HepG2 (cell line): ENCODE results near the gene COX10. TPM values are rescaled to one million over a fixed set of nuclear protein-coding genes. Genes with fewer than 3 reads are reported as not detected.
"Not testable (repeated sequence)": the region's sequence is repeated elsewhere in the genome, so short reads cannot be mapped to it uniquely, and the experiment has no call there.

Source experiments
- ATAC-seq: fragments of 200-7000 bp; cut with Tn5 transposase; 3 replicates; pipeline ENCODE4 v1.9.1; 2020; ENCODE audit warnings: mild to moderate bottlenecking, moderate library complexity
- BruUV-seq: library from RNA; stranded (reverse); fragments of 400-500 nt; replicated peaks from 2 replicates; lab custom pipeline; 2021; lab: Mats Ljungman, UMichigan
- CTCF ChIA-PET: fragments of 300-600 bp; formaldehyde crosslinking; extraction: SDS; loops from one replicate; lab custom pipeline; 2021; ENCODE audit warnings: low total read pairs, inconsistent platforms, low intra/inter-chr PET ratio; lab: Yijun Ruan, JAX
- POLR2A ChIA-PET: fragments of 350-600 bp; sonication (Branson Sonifier 250); formaldehyde crosslinking; loops from one replicate; lab custom pipeline; 2020; ENCODE audit warnings: antibody characterized with exemption, inconsistent platforms; lab: Yijun Ruan, JAX
- DNase-seq: peaks from one replicate; pipeline ENCODE4 v3.0.0-alpha.2; 2015; ENCODE audit warnings: low spot score
- FAIRE-seq: peaks from 3 replicates; lab custom pipeline; 2011; peaks lifted over from hg19 to GRCh38; lab: Jason Lieb, UNC
- H2AFZ ChIP-seq: one replicate; pipeline ENCODE4 v1.6.1; 2011; ENCODE audit warnings: low read length, inconsistent platforms
- H3K27ac ChIP-seq: fragments of 300-600 bp; 3 replicates; pipeline ENCODE4 v1.8.0; 2011; ENCODE audit warnings: mixed run types, mild to moderate bottlenecking, mixed read lengths, low read length, inconsistent platforms; ENCODE audit not compliant: insufficient read depth; ENCODE audit errors: extremely low read length
- H3K27me3 ChIP-seq, 2 experiments: fragments of 200-600 bp in 1 of 2; 2 replicates in 1 of 2; 3 replicates in 1 of 2; pipeline versions ENCODE4 v1.6.0 to v1.8.0; 2011; ENCODE audit warnings: low read length in 2 of 2, mild to moderate bottlenecking in 2 of 2, moderate library complexity in 2 of 2, inconsistent platforms in 1 of 2; ENCODE audit not compliant: insufficient read depth in 2 of 2, control insufficient read depth in 1 of 2
- H3K36me3 ChIP-seq, 2 experiments: fragments of 200-600 bp in 1 of 2; replicated peaks in 1 of 2; 2 replicates in 1 of 2; 3 replicates in 1 of 2; pipeline versions ENCODE4 v1.5.1 to v1.8.0; 2011; ENCODE audit warnings: low read length in 2 of 2, inconsistent platforms in 1 of 2; ENCODE audit not compliant: insufficient read depth in 2 of 2, control insufficient read depth in 1 of 2
- H3K4me1 ChIP-seq: 2 replicates; pipeline ENCODE4 v1.5.1; 2012; ENCODE audit warnings: low read length, inconsistent platforms; ENCODE audit not compliant: insufficient read depth
- H3K4me2 ChIP-seq: 2 replicates; pipeline ENCODE4 v1.6.0; 2011; ENCODE audit warnings: low read depth, low read length, inconsistent platforms
- H3K4me3 ChIP-seq, 3 experiments: fragments of 200-600 bp in 1 of 3; sonication (generic), shearing (Covaris generic) in 1 of 3; replicated peaks in 1 of 3; 2 replicates each; pipeline ENCODE4 v1.5.1; 2011 to 2016; ENCODE audit warnings: low read length in 3 of 3, inconsistent platforms in 2 of 3, low read depth in 2 of 3, mild to moderate bottlenecking in 2 of 3, control low read depth in 1 of 3, mixed read lengths in 1 of 3; ENCODE audit not compliant: insufficient read depth in 1 of 3
- H3K79me2 ChIP-seq: one replicate; pipeline ENCODE4 v1.6.1; 2011; ENCODE audit warnings: low read length, inconsistent platforms; ENCODE audit not compliant: insufficient read depth
- H3K9ac ChIP-seq: 2 replicates; pipeline ENCODE4 v1.6.0; 2011; ENCODE audit warnings: mild to moderate bottlenecking, low read depth, low read length, inconsistent platforms; ENCODE audit not compliant: insufficient read depth
- H3K9me3 ChIP-seq: 2 replicates; pipeline ENCODE4 v1.5.1; 2012; ENCODE audit warnings: mild to moderate bottlenecking, low read length
- H4K20me1 ChIP-seq: 2 replicates; pipeline ENCODE4 v1.6.0; 2011; ENCODE audit warnings: inconsistent platforms, mild to moderate bottlenecking, low read length, moderate library complexity; ENCODE audit not compliant: insufficient read depth
- HNRNPH1 ChIP-seq: fragments of 200-400 bp; formaldehyde crosslinking; optimal IDR thresholded peaks from 2 replicates; pipeline ENCODE3; 2017; ENCODE audit warnings: mild to moderate bottlenecking, low read depth, low read length
- KLF6 ChIP-seq: IDR thresholded peaks from 2 replicates; pipeline ENCODE4 v1.8.0; 2016; ENCODE audit warnings: missing biosample characterization, missing genetic modification reagents
- SNRNP70 ChIP-seq: fragments of 200-400 bp; formaldehyde crosslinking; IDR thresholded peaks from 2 replicates; pipeline ENCODE4 v1.6.1; 2017; ENCODE audit warnings: mild to moderate bottlenecking, low read depth, low read length, moderate library complexity
- TCF7 ChIP-seq: sonication (generic); IDR thresholded peaks from 2 replicates; pipeline ENCODE4 v1.6.1; 2016; ENCODE audit warnings: antibody characterized with exemption, low read depth
- ZNF253 ChIP-seq: sonication (generic); formaldehyde crosslinking; IDR thresholded peaks from 2 replicates; pipeline ENCODE4 v1.8.0; 2022; ENCODE audit warnings: mild to moderate bottlenecking, missing genetic modification reagents, borderline replicate concordance
- ZNF264 ChIP-seq: sonication (generic); formaldehyde crosslinking; IDR thresholded peaks from 2 replicates; pipeline ENCODE4 v1.4.0; 2020; ENCODE audit warnings: missing genetic modification reagents
- ZNF780A ChIP-seq: sonication (generic); formaldehyde crosslinking; IDR thresholded peaks from 2 replicates; pipeline ENCODE4 v1.8.0; 2022; ENCODE audit warnings: mild to moderate bottlenecking, missing genetic modification reagents, moderate library complexity
- WGBS: methylation state at CpG from one replicate; pipeline ENCODE4 v1.1.6; 2017; ENCODE audit warnings: low lambda C conversion rate; 5-methylcytosine and 5-hydroxymethylcytosine counted together
- in situ Hi-C: cut with HindIII; loops from 2 replicates; pipeline ENCODE4 v1.10.0; 2017; ENCODE audit warnings: low pct_unique_long_range_greater_than_20kb; ENCODE audit not compliant: extremely low pct_ligation_motif_present
- intact Hi-C: fragments of 100-400 bp; cut with micrococcal nuclease; formaldehyde crosslinking; loops from one replicate; pipeline ENCODE4 v1.10.0; 2022; ENCODE audit not compliant: unreplicated experiment
- polyA plus RNA-seq, 8 experiments: library from polyadenylated mRNA; depleted of rRNA in 3 of 8; stranded (reverse) in 7 of 8; unstranded in 1 of 8; fragments of >200 nt; fragmentation: Illumina TruSeq in 4 of 8; extraction: Trizol in 4 of 8; gene quantifications; 2 replicates each; pipeline versions ENCODE4 v1.2.1 to v1.2.3, GENCODE V29; 2011 to 2016; ENCODE audit warnings: low read depth in 4 of 8, missing spikeins in 1 of 8, mixed read lengths in 1 of 8; ENCODE audit not compliant: insufficient read depth in 1 of 8
- total RNA-seq, 5 experiments: library from RNA; depleted of rRNA; stranded (reverse); fragments of >200 nt; fragmentation: Illumina TruSeq; extraction: Trizol; gene quantifications; 2 replicates each; pipeline ENCODE4 v1.2.3, GENCODE V29; 2016; ENCODE audit warnings: low read depth in 1 of 5

COX10 gene
- total and polyA plus RNA-seq, 2 of the 13 experiments (the other 11 are each of a cell fraction or from before 2014, with no cell fraction given): 13.9 to 20.1 TPM

DNA sequence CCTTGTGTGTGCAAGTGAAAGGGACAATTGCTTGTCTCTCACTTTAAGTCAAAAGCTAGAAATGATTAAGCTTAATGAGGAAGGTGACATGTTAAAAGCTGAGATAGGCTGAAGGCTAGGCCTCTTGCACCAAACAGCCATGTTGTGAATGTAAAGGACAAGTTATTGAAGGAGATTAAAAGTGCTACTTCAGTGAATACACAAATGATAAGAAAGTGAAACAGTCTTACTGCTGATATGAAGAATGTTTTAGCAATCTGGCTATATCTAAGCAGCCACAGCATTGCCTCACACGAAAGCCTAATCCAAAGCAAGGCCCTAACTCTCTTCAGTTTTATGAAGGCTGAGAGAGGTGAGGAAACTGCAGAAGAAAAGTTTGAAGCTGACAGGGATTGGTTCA lies 96.3 kb downstream of the COX10 start:
- no peaks in the 10 kb centered on the region for H3K27me3 ChIP-seq
- H3K9ac ChIP-seq: no peak overlapping the region
- intact Hi-C loops (no loop called here), in situ Hi-C loops (no loop called here)
- H3K4me1 ChIP-seq: peaks cover 9% of the 10 kb centered on the region; the same call in 1 of the 2 replicates
- no peak overlapping the region for H3K4me3 ChIP-seq
- H3K79me2 ChIP-seq: no peaks in the 10 kb centered on the region
- ChIA-PET POLR2A (no interaction called here), CTCF (no interaction called here)
- no peaks in the 10 kb centered on the region for H4K20me1 ChIP-seq
- no peak overlapping the region for H3K4me2 ChIP-seq
- no peak for DNase-seq
- WGBS: 100% methylated on average over 1 of the region's 1 CpG
- no peak for TF ChIP-seq KLF6
- TF ChIP-seq ZNF264 (CRISPR knock-in tag): no peak
- no peak for TF ChIP-seq ZNF780A
- TF ChIP-seq SNRNP70: no peak
- no peak for TF ChIP-seq HNRNPH1
- TF ChIP-seq ZNF253 (CRISPR knock-in tag): no peak
- no peak for TF ChIP-seq TCF7
- H3K36me3 ChIP-seq: peaks cover 2% of the 10 kb centered on the region in 2 experiments; a peak in 2 of 5 replicates
- no peak for FAIRE-seq
- no peak for ATAC-seq
- H3K27ac ChIP-seq: no peak overlapping the region
- no TSS peak for BruUV-seq
- H2AFZ ChIP-seq: no peak overlapping the region
- peaks cover 23% of the 10 kb centered on the region for H3K9me3 ChIP-seq

DNA sequence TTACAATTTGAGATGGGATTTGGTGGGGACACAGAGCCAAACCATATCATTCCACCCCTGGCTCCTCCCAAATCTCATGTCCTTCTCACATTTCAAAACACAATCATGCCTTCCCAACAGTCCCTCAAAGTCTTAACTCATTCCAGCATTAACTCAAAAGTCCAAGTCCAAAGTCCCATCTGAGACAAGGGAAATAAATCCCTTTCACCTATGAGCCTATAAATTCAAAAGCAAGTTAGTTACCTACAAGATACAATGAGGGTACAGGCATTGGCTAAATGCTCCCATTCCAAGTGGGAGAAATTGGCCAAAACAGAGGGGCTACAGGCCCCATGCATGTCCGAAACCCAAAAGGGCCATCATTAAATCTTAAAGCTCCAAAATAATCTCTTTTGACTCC lies 98.5 kb downstream of the COX10 start:
- H3K79me2 ChIP-seq, FAIRE-seq, H4K20me1 ChIP-seq, H3K9ac ChIP-seq, H3K4me1 ChIP-seq, CTCF ChIA-PET, BruUV-seq, H3K27ac ChIP-seq, in situ Hi-C loops, H3K4me2 ChIP-seq, DNase-seq, H3K36me3 ChIP-seq, H3K4me3 ChIP-seq, H2AFZ ChIP-seq, H3K27me3 ChIP-seq, intact Hi-C loops, ATAC-seq, POLR2A ChIA-PET: not testable (repeated sequence)
- 100% methylated on average over 1 of the region's 1 CpG for WGBS
- H3K9me3 ChIP-seq: peaks cover 23% of the 10 kb centered on the region
